SK-MEL-5 (cell line): Measurements from ENCODE around the gene TM7SF2. TPM values are rescaled to one million over a fixed set of nuclear protein-coding genes. Genes with fewer than 3 reads are reported as not detected.

Experiments used
- DNase-seq: peaks from one replicate; pipeline ENCODE4 v3.0.0-alpha.2; 2016; ENCODE audit warnings: low read depth, low spot score
- in situ Hi-C: cut with HindIII; loops from 2 replicates; pipeline ENCODE4 v1.10.0; 2016; ENCODE audit warnings: low sequenced_read_pairs, high pct_unique_total_duplicates, low pct_unique_long_range_greater_than_20kb
- polyA plus RNA-seq, 2 experiments: library from polyadenylated mRNA; depleted of rRNA; stranded (reverse); fragments of >200 nt; gene quantifications; 2 replicates each; pipeline ENCODE4 v1.2.3, GENCODE V29; 2015
- total RNA-seq: library from RNA; depleted of rRNA; stranded (reverse); fragments of >200 nt; shearing (Covaris generic); gene quantifications from 2 replicates; pipeline ENCODE4 v1.2.3, GENCODE V29; 2014; rRNA removed

TM7SF2 gene
- 3.4 and 5.3 TPM in 2 replicates for total RNA-seq
- 9.8 and 16.9 TPM in 2 replicates for polyA plus RNA-seq (2015; cell fraction: cytosol; rRNA removed)
- 34.8 and 51.4 TPM in 2 replicates for polyA plus RNA-seq (2015; cell fraction: nucleus; rRNA removed)

DNA sequence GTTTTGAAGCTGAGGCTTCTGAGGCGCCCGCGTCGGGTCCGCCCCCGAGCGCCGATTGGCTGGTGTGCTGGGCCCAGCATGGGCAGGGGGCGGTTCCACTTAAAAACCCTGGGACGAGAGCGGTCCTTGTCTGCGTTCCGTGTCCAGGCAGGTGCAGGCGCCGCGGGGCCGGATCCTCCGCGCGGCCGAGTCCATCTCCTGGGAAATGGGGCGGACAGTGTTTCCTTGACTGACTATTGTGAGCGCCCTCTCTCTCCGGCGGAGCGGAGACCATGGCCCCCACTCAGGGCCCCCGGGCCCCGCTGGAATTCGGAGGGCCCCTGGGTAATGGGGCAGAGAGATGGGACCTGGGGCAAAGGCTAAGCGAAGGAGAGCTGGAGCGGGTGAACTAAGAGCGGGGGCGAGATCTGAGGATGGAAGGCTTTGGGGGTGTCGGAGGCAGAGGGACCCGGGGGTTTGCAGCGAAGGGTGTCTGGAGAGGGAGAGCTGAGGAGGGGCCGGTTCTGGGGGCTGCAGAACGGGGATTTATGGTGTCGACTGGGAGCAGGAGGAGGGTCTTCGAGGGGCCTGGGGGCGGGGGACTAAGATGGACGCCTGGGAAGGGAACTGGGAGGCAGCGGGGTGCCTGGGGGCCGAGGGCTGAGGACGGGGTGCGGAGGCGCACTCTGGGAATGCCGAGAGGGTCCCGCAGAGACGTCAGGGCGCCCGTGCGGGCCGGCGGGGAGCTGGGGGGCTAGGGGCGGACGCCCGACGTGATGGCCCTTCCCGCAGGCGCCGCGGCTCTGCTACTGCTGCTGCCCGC lies at the start of gene TM7SF2:
TSS of gene TM7SF2 (plus strand) at position 129 of the 802 bp plus-strand sequence. CDS start at position 273, 144 bp downstream.
- peak; percentile 88 for DNase-seq
- in situ Hi-C loops: no loop called here

DNA sequence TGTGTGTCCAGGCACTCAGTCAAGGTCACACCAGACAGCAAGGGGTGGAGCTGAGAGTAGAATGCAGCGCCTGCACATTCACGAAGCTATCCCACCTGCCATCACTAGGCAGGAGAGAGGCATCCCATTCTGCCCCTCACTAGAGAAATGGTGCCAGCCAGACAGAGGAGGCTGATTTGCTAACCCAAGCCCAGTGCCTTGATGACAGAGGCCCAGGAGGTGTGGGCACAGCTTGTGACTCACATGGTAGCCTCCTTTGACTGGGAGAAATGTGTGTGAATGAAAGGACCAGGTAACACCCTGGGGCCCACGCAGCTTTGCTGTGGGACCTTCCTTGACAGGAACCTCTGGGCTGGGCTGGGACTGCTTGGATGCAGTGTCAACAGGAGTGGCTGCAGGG lies 48.1 kb upstream of the TM7SF2 start:
- DNase-seq: no peak
- in situ Hi-C loops: no loop called here

DNA sequence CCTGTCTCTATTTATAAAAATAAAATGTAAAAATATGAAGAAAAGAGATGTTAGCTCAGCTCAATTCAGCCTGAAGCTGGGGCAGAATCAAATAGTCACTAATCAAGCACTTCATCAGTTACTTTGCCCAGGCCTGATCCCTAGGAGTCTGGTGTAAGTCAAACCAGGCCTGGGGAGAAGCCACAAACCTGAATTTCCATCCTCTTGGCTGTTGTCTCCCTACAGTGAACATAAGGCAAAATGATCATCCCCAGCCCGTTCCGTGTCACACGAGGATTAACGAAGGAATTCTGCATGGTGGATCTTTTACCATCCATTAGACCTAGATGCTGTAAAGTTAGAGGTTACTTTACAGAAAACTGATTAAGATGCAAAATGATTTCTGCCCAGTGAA lies 46.8 kb upstream of the TM7SF2 start:
- DNase-seq: no peak
- in situ Hi-C loops: no loop called here

DNA sequence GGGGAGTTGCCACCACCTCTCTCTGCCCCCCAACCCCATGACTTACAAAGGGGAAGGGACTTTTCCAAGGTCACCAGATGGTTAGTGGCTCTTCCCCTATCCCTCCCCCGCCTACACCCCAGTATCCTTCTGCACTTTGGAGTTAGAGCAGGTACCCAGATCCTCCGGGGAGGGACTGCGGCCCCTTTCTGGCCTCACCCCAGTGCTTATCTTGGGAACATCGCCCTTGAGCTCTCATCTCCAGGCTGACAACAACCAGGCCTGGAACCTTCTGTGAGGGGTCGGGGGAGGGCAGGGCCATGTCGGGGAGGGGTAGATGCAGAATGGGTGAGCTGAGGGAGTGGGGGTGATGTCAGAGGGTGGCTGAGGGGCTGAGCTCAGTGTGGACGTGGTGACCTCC lies 45.8 kb upstream of the TM7SF2 start:
- in situ Hi-C loops: no loop called here
- no peak for DNase-seq

DNA sequence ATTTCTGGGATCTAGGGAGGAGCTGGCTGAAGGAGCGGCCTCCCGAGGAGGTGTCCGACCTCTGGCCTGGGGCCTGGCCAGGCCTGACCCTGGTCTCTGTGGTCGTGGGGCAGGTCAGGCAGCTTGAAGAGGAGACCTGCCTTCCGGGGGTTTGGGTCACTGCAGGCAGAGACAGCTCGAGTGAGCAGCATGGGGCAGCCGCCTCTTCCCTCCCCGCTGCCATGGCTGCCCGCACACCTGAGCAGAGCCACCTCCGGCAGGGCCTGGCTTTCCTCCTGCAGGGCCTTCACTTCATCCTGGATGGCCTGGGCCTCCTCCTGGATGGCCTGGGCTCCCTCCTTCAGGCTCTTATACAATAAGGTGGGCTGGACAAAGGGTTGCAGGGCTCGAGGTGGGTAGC lies 45.4 kb upstream of the TM7SF2 start:
- DNase-seq: no peak
- in situ Hi-C loops: no loop called here

DNA sequence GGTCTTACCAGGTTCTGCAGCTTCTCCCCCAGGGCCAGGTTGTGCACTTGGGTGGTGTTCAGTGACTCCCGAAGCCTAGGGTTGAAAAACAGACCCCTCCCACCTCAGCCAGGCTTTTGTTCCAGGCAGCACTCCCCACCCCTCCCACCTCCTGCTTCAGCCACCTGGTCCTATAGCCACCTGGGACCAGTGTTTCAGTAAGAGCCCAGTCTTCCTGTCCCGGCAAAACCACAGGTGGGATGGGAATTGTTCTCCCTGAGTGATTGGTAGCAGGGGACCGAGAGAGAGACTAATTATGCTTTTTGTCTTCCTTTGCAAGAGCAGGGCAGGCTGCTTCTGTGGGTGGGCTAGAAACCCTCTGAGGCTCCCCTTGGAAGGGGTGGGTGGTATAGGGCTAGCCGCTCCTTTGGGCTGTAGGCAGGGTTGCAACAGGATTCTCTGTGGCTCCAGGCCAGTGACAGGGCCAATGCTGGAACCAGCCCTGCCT lies 44.8 kb upstream of the TM7SF2 start:
- in situ Hi-C loops: no loop called here
- DNase-seq: no peak

DNA sequence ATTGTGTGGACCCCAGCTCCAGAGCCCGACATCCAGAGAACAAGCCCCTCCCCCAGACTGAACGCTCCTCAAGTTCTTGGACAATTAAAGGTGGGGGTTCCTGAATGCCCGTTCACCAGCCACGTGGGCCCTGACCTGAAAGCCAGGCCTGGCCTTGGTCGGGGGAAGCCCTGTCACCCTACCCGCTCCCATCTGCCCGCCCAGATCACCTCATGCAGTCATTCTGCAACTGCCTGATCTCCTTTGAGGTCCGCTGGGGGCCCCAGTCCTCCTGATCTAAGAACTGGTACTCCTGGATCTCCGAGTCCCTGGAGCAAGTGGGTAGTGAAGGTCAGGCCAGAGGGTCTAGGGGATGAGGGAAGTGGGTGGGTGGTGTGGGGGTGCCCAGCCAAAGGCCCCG lies 44.2 kb upstream of the TM7SF2 start:
- in situ Hi-C loops: no loop called here
- no peak for DNase-seq

DNA sequence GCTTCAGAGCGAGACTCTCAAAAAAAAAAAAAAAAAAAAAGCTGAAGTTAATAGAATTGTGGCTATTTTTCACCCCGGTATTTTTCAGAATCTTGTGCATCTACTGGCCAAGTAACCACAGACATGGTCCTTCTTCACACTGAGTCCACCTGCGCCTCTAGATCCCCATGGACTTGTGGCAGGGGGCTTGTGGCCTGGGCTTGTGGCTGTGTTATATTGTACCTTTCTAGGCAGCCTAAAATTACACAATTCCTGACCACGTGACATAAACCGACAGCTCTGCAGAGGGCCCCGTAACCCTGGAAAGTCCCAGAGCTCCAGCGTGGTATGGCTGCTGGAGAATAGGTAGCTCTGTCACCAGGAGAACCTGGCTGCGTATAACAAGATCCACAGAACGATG lies 42.5 kb upstream of the TM7SF2 start:
- no peak for DNase-seq
- in situ Hi-C loops: no loop called here

DNA sequence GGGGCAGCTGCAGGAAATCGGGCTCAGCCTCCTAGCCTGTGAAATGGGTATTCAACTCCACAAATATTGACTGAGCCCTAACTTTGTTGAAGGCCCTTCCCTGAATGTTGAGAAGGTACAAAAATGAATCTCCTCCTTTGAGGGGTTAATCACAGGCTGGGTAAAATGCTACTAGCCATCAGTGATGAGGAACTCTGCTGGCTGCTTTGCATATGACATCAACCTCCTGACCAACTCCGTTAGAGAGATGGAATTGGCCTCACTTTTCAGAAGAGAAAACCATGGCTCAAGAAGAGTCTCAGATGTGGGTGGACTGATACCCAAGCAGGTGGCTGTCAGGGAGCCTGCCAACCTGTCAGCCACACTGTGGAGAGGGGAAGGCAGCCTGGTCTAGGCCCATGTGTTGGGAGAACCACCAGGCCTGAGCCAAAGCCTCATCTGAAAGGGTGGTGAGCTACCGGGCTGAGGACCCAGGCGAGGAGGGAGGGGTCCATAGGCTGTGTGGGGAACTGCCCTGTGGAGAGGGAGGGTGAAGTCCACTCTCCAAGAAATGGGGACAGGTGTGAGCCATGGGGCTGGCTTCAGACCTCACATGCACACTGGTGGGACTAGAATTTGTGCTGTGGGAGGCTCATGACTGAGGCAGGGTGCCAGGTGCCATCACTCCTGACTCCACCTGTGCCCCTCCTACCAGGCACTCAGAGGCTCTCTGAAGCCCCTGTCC lies 39.6 kb upstream of the TM7SF2 start:
- DNase-seq: no peak
- in situ Hi-C loops: no loop called here

DNA sequence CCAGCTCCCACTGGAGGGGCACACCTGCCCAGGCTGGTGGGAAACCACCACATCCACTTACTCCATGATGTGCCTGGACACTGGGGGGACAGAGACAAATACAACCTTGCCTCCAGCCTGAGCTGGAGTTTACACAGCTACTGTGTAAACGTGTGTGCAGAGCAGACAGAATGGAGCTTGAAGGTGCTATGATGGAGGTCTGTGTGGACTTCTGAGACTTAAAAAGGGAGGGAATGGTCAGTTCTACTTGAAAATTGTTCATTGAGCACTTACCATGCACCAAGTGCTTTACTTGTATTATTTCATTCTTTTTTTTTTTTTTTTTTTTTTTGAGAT lies 39.1 kb upstream of the TM7SF2 start:
- in situ Hi-C loops: no loop called here
- no peak for DNase-seq

DNA sequence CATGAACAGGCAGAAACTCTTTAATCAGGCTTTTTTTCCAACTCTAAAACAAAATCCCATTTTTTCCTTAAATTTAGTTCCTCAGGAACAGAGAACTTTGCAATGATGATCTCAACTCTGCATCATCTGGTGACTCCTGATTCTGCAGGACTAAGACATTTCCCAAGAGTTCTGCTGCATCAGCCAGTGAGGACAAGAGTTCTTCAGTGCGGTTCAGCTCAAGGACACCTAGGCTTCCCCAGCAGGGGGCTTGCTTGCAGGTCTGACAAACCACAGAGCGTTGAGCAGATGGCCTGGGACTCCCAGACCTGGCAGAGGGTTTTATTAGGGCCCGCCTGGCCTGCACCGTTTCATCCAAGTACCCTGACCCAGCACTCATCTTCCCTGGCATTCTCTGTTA lies 34.2 kb upstream of the TM7SF2 start:
- no peak for DNase-seq
- in situ Hi-C loops: no loop called here

DNA sequence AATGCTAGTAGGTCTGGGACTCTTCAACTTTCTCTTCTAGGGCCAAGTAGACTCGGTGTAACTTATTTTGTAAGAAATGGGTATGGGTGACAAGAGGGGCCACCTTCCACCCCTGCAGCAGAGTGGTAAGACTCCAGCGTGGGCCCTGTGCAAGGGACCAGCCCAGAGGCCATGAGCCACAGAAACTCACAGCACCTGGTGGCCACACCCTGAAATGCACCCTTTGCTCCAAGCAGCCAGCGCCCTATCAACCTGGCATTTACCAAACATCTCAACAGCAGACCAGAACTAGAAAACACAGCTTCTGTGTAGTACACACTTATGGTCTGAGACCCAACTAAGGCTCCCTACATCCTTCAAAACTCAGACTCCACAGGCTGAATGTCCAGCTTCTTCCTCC lies 33.5 kb upstream of the TM7SF2 start:
- peak; percentile 56 for DNase-seq
- in situ Hi-C loops: no loop called here

DNA sequence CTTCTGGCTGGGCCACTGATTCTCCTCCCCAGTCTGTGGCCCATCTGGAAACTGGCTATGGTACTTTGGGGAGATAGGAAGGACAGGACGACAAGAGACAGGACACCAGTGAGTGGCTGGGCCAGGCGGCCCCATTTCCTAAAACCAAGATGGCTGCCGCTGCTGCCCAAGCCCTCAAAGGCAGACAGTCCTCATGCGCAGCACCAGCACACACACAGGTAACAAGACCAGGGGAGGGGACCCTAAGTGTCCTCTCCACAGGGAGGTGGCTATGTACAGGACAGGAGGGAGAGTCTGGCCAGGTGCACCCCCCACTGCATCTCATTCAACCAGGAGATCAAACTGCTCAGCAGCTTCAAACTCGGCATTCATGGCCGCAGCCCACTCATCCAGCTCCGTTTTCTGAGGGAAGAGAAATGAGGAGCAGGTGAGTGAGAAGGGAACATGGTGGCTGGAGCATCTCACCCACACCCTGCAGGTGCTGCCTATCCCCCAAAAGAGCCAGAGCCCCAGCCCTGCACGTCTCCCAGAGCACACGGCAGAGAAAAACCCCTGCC lies 32.8 kb upstream of the TM7SF2 start:
- in situ Hi-C loops: no loop called here
- DNase-seq: no peak

DNA sequence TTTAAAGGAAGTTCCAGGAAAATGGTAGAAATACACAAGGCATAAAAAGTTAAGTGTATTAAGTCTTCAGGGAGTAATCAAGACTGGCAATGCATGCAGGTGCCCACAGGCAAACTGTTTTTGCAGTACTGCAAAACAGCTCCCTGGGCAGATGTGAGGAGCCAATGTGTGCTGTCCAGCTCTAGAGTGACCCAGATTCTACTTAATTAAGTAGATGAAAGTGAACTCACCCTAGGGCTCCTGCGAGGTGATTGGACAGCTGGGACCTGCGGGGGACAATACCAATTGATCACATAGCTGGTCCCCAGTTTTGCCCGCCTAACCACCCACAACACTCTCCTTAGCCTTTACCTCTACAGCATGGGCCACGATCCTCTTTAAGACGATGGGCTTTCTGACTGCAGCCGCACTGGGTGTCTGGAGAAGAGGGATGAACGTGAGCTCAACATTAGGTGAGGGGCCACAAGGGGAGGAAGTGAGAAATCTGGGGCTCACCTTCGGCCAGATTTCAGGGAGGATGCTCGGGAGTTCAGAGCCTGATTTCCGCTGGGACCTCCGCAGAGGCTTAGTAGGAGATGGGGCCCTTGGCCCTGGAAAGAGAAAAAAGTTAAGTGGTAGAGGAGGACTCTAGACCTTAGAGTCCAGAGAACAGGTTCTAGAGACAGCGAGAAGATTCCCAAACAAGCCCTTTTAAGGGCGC lies 28.4 kb upstream of the TM7SF2 start:
- DNase-seq: no peak
- in situ Hi-C loops: no loop called here

DNA sequence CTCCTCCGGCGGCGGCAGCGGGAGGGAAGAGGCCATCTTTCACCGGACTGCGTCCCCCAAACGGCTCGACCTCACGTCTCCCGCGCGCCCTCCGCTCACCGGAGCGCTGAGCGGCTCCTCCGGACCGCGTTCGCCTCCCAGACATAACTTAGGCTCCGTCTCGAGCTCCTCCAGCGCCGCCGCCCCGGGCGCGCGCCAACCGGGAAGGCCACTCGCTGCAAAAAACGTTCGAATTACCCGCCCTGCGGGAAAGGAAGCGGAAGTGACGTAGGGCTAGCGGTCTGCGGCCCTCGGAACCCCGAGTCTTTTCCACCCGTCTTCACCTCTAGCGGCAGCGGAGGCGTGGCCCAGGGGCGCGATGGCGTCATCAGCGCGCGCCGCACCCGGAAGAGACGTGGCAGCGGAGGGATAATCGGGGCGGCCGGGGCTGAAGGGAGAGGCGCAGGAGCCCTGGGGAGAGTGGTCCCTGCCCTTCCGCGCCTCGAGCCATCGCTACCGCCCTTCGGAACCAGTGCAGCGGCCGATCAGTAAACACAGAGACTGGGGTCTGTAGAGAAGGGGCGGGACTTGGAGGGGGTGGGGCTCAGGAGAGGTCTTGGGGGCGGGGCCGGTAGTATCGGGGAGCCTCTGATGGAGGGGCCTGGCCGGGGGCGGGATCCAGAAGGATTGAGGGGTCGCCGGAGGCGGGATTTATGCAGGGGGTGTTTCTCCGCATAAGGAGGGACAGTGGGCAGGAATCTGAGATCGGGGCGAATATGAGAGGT lies 27.7 kb upstream of the TM7SF2 start, which contains the start of the genes CDCA5 and ZFPL1:
TSS of gene CDCA5 (minus strand) at position 207 of the 764 bp plus-strand sequence. CDS start at position 145, 62 bp downstream.
TSS of gene ZFPL1 (plus strand) at position 389 of the 764 bp plus-strand sequence. CDS start 477 bp downstream, outside the sequence.
- in situ Hi-C loops: no loop called here

DNA sequence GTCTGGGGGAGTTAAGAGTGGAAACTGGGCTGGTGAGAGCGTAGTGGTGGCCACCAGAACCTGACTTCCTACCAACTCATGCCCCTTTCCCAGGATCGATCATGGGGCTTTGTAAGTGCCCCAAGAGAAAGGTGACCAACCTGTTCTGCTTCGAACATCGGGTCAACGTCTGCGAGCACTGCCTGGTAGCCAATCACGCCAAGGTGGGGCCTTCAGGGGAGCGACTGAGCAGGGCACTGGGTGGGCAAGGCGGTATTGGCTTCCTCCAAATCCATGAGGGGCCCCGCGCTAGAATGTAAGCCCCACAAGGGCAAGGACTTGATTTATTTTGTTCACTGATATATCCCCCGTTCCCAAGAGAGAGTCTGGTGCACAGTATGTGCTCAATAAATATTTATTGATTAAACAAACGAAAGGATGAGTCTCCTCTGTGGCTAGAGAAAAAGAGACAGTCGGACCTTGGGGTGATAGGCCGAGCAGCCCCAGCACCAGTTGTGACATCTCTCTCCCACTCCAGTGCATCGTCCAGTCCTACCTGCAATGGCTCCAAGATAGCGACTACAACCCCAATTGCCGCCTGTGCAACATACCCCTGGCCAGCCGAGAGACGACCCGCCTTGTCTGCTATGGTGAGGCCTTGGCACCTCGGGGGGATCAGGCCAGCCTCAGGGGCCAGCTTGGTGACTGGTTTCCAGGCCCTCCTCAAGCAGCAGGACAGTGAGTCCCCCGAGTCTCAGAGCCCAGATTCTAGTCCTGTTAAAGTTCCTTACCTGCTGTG lies 26.9 kb upstream of the TM7SF2 start:
- in situ Hi-C loops: no loop called here
- no peak for DNase-seq

More for the DNA sequence above, 27.7 kb upstream of the TM7SF2 start, which contains the start of the genes CDCA5 and ZFPL1:
- peak; percentile 91 for DNase-seq
